Testis (tissue), 3 donors: ENCODE results near the gene RAD18. TPM values are rescaled to one million over a fixed set of nuclear protein-coding genes. Genes with fewer than 3 reads are reported as not detected.

ENCODE experiments used
- DNase-seq: peaks from one replicate; pipeline ENCODE4 v3.0.0-alpha.2; 2019
- H3K27ac ChIP-seq, 2 donors: fragments of 200-600 bp; sonication (generic); one replicate each; pipeline ENCODE4 v1.5.1; 2019
- H3K27me3 ChIP-seq: fragments of 200-600 bp; sonication (generic); one replicate; pipeline ENCODE4 v1.5.1; 2019
- H3K36me3 ChIP-seq: fragments of 200-600 bp; sonication (generic); one replicate; pipeline ENCODE4 v1.5.1; 2017; ENCODE audit warnings: low read depth; ENCODE audit errors: missing control alignments
- H3K4me1 ChIP-seq: fragments of 200-600 bp; sonication (generic); one replicate; pipeline ENCODE4 v1.5.1; 2019
- H3K4me3 ChIP-seq, 2 donors: fragments of 200-600 bp; sonication (generic); one replicate each; pipeline ENCODE4 v1.5.1; 2017 to 2019
- H3K9me3 ChIP-seq: fragments of 200-600 bp; sonication (generic); one replicate; pipeline ENCODE4 v1.5.1; 2017
- POLR2A ChIP-seq: fragments of 450-650 bp; IDR thresholded peaks from one replicate; pipeline ENCODE4 v1.6.1; 2017; ENCODE audit warnings: antibody characterized with exemption, mild to moderate bottlenecking, moderate library complexity
- WGBS, 2 donors: methylation state at CpG; one replicate each; pipeline ENCODE4 v1.1.5; 2018; 5-methylcytosine and 5-hydroxymethylcytosine counted together
- intact Hi-C: fragments of 100-400 bp; cut with DNase I; formaldehyde crosslinking; loops from one replicate; pipeline ENCODE4 v1.15.1; 2023; ENCODE audit warnings: low total_unique reads
- polyA plus RNA-seq: library from polyadenylated mRNA; stranded (reverse); fragments of 350-450 nt; fragmentation: Illumina TruSeq; extraction: RNeasy Lipid Tissue Mini Kit (QIAGEN cat#74804); gene quantifications from one replicate; pipeline ENCODE4 v1.2.3, GENCODE V29; 2014; ENCODE audit warnings: low read depth, low replicate concordance; ENCODE audit not compliant: insufficient read depth
- total RNA-seq, 2 donors: library from RNA; depleted of rRNA; stranded (reverse); fragments of >200 nt; gene quantifications; one replicate each; pipeline ENCODE4 v1.2.3, GENCODE V29; 2016
- TF ChIP-seq, protein P1 (sequence below), 3 experiments: fragments of 450-650 bp in 2 of 3; fragments of 200-600 bp in 1 of 3; sonication (generic) in 1 of 3; IDR thresholded peaks; one replicate each; pipeline ENCODE4 v1.5.1; 2016 to 2019; ENCODE audit warnings: antibody characterized with exemption in 3 of 3, mild to moderate bottlenecking in 2 of 3, moderate library complexity in 1 of 3

RAD18 gene
- total and polyA plus RNA-seq, 3 donors from 2014 or later: 7.6 to 27.0 (median 18.8) TPM

DNA sequence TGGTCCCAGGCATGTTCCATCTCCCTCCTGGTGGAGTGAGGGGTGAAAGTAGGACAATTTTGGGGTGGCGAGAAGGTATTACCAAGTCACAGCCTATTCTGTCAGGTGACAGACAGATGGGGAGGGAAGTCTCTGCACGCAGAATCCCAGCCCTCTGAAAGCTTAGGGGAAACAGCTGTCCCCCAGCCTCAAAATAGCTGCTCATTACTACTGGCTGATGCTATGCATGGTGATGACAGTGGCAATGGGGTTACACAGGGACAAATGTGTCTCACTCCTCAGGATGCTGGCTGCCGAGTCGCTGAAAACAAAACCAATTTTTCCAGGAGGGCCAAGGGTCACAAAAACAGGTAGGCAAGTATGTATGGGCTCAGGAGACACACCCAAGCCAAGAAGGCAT lies 125.0 kb downstream of the RAD18 start:
- no peaks in the 10 kb centered on the region for H3K9me3 ChIP-seq
- intact Hi-C loops: no loop called here
- no peaks in the 10 kb centered on the region for H3K36me3 ChIP-seq
- H3K27ac ChIP-seq: no peak overlapping the region
- TF ChIP-seq POLR2A: no peak
- TF ChIP-seq, protein P1, sequence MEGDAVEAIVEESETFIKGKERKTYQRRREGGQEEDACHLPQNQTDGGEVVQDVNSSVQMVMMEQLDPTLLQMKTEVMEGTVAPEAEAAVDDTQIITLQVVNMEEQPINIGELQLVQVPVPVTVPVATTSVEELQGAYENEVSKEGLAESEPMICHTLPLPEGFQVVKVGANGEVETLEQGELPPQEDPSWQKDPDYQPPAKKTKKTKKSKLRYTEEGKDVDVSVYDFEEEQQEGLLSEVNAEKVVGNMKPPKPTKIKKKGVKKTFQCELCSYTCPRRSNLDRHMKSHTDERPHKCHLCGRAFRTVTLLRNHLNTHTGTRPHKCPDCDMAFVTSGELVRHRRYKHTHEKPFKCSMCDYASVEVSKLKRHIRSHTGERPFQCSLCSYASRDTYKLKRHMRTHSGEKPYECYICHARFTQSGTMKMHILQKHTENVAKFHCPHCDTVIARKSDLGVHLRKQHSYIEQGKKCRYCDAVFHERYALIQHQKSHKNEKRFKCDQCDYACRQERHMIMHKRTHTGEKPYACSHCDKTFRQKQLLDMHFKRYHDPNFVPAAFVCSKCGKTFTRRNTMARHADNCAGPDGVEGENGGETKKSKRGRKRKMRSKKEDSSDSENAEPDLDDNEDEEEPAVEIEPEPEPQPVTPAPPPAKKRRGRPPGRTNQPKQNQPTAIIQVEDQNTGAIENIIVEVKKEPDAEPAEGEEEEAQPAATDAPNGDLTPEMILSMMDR (IDR thresholded peaks at IDR 0.05): no peak
- H3K4me1 ChIP-seq: no peaks in the 10 kb centered on the region
- H3K4me3 ChIP-seq: no peak overlapping the region
- no peak for DNase-seq
- WGBS, 2 donors: 73 to 74% methylated on average over 4 of the region's 4 CpGs
- no peaks in the 10 kb centered on the region for H3K27me3 ChIP-seq

DNA sequence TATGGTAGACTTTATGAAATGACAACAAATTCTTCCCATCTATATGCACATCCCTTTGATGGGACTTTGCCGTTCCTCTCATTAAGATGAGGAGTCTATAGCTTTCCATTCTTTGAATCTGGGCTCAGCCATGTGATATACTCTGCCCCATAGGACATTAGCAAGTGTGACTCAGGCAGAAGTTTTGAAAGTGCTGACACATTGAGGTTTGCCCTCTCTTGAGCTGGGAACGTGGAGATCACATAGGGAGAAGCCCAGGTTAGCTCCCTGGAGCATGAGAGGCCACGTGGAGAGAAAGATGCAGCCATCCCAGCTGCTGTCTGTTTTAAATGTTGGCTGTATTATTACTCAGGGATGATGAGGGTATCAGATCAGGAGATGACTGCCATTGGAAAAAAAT lies 126.1 kb downstream of the RAD18 start:
- DNase-seq: no peak
- Histone ChIP-seq H3K9me3 (no peaks in the 10 kb centered on the region), H3K4me3 (no peak overlapping the region), H3K27ac (no peak overlapping the region), H3K4me1 (no peaks in the 10 kb centered on the region), H3K27me3 (no peaks in the 10 kb centered on the region), H3K36me3 (no peaks in the 10 kb centered on the region)
- WGBS, 2 donors: 65 to 79% methylated on average over 3 of the region's 3 CpGs
- no peak for TF ChIP-seq POLR2A
- TF ChIP-seq, protein P1 (IDR thresholded peaks at IDR 0.05): no peak
- intact Hi-C loops: no loop called here

DNA sequence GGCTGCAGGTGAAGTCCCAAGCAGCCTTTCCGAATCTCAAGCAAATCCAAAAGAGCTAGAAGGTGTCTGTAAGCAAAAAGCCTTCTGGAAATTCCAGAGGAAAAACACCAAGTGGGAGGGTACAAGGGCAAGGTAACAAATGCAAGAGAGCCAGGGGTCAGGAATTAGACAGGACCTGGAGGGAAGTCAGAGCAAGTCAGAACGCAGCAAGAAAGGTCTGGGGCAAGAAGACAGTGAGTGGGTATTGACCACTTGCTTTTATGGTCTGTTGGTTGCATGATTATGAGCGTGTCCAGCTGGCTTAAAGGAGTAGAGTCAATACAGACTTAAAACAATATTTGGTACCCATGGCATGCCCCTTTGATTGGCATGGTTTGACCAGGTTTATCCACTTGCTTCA lies 127.2 kb downstream of the RAD18 start:
- Histone ChIP-seq H3K4me3 (no peak overlapping the region), H3K27ac (no peak overlapping the region), H3K4me1 (no peaks in the 10 kb centered on the region), H3K27me3 (no peaks in the 10 kb centered on the region), H3K9me3 (no peaks in the 10 kb centered on the region), H3K36me3 (no peaks in the 10 kb centered on the region)
- TF ChIP-seq, protein P1 (IDR thresholded peaks at IDR 0.05): no peak
- TF ChIP-seq POLR2A: no peak
- no peak for DNase-seq
- 89 to 93% methylated on average over 3 of the region's 3 CpGs for WGBS, 2 donors
- intact Hi-C loops: no loop called here

DNA sequence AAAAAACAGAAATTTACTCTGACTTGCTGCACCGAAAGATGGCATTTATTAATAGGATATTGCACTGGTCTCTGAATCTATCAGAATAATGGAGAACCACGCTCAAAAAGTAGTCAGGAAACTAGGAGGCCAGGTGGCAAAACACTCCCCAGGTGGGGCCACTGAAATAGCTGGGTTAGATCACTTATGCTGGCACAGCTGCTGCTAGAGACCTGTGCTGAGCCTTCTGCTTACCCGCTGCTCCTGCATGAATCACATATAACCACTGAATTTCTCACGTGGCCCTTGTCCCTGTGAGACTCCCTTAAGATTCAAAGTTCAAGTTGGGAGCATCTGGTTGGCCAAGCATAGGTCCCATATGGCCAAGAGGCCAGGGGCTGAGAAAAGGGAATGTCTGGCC lies 127.9 kb downstream of the RAD18 start:
- intact Hi-C loops: no loop called here
- WGBS, 2 donors: 72 to 84% methylated on average over 3 to 4 of the region's 4 CpGs

DNA sequence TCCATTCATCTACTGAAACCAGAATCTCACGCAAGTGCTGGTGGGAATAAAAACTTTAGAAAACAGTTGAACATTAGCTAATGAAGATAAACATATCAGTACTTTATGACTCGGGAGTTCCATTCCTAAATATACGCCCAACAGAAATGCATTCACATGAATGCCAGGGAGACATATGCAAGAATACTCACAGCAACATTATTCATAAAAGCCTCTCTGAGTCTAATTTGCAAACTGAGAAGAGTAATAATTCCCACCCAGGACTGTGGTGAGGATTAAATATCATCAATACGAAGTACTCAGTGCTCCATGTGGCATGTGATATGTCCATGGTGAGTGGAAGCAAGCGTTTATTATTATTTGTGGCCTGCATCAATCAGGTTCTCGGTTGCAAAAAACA lies 128.3 kb downstream of the RAD18 start:
- no peak for DNase-seq
- Histone ChIP-seq H3K36me3 (no peaks in the 10 kb centered on the region), H3K27me3 (no peaks in the 10 kb centered on the region), H3K4me3 (no peak overlapping the region), H3K9me3 (no peaks in the 10 kb centered on the region), H3K4me1 (no peaks in the 10 kb centered on the region), H3K27ac (no peak overlapping the region)
- intact Hi-C loops: no loop called here
- 87 to 91% methylated on average over 6 of the region's 6 CpGs for WGBS, 2 donors
- TF ChIP-seq, protein P1 (IDR thresholded peaks at IDR 0.05): no peak
- no peak for TF ChIP-seq POLR2A

More for the DNA sequence above, 127.9 kb downstream of the RAD18 start:
- Histone ChIP-seq H3K36me3 (no peaks in the 10 kb centered on the region), H3K9me3 (no peaks in the 10 kb centered on the region), H3K27me3 (no peaks in the 10 kb centered on the region), H3K4me3 (no peak overlapping the region), H3K27ac (no peak overlapping the region), H3K4me1 (no peaks in the 10 kb centered on the region)
- no peak for DNase-seq
- TF ChIP-seq POLR2A: no peak
- TF ChIP-seq, protein P1 (IDR thresholded peaks at IDR 0.05): no peak
